GM18499 (cell line): ENCODE results near the gene IGSF9B.

ENCODE experiments used
- ATAC-seq: cut with Tn5 transposase; IDR thresholded peaks from one replicate; pipeline ENCODE4 v1.9.1; 2021; ENCODE audit warnings: moderate number of reproducible peaks; ENCODE audit not compliant: insufficient read depth, unreplicated experiment

Gene IGSF9B

GRCh38 chr11:133955945-133956421 is 785 bp downstream of the IGSF9B start:
- ATAC-seq, result no peak

- no peak for ATAC-seq
Observed at GRCh38 chr11:133955081-133955891, 1.5 kb downstream of the IGSF9B start.

GRCh38 chr11:133953999-133954398 is 2.8 kb downstream of the IGSF9B start:
- no peak for ATAC-seq

DNA sequence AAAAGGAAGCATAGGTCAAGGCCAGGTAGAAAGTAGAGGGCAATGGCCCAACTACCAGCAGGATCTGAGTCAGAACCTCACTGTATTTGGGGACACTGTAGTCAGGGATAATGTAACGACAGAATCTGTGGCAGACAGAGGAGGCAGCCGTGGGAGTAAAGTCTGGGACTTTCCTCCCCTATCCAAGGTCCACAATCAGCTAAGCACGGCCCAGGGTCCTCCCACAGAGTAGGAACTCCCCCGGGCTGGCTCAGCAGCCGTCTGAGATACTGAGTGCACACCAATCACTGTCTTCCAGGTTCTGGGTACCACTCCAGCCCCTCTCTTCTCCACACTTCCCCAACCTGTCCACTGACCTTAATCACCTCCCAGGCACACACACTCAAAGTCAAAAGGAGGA is 3.2 kb downstream of the IGSF9B start:
- ATAC-seq, result no peak

DNA sequence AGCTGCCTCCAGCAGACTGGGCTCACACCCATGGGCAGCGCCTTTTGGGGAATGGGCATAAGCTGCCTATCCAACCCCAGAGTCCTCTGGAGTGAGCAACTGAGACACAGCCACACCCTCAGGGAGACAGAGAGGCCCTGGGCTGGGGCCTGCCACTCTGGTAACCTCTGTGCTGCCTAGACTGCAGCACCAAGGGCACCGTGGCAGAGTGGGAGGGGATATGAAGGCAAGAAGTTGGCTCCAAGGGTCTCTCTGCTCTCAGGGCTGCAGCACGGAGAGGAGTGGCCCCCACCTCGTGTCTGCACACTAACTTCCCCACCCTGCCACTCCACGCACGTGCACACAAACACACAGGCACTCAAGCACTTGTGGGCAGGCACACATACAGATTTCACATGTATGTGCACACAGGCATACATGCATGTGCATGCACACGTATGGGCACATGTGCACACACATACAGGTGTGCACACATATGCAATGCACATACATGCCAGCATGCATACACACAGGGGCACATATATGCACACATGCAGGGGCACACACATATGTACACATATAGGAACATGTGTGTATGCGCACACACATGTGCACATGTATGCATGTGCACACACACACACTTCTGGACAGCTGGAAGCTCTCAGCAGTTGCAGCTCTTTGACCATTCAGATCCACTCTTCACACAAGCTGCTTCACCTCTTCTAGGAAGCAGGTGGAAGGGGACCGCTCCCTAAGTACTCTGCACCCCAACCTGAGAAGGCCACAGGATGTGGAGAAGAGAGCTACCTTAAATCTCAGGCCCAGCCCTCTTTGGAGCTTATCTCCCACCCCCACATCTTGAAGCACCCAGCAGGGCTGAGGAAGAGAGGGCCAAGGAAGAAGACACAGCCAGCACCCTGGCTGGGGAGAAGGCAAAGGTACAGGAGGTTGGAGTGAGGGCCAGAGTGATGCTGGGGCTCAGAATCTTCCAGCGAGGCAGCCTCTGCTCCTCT is 4.3 kb downstream of the IGSF9B start:
- no peak for ATAC-seq

DNA sequence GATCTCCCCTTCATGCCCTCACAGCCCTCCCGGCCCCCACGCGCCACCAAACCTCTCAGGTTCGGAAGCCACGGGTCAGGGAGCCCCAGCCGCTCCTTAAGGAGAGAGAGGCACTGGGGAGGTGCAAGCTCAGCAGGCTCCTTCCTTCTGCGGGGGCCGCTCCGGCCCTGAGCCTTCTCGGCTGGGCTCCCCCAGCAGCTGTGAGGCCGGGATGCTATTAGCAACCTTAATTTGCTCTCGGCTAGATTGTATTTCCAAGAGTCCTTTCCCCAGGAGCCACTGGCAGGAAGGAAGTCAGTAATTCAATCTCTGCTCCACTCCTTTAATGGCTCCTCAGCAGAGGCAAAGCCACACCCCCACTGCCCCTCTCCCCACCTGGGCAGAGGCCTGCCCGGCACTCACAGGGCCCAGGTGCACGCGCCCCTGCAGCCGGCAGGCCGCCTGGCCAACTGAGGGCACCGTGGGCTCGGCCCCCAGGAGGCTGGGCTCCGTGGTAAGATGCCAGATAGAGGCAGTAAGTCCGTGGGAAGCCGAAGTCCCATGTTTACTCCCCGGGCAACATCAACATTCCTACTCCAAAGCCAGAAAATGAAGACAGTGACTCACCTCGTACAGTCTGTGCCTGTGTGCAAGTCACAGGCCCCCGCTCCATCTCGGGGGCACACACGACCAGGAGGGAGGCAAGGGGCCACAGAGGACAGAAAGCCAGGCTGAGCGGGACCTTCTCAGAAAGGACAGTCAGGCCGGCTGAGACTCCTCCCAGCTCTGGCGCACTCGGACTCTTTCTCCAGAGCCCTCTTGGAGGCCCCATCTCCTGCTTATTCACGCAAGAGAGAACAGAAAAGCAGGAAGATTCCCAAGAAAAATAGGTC is 5.2 kb downstream of the IGSF9B start:
- no peak for ATAC-seq

DNA sequence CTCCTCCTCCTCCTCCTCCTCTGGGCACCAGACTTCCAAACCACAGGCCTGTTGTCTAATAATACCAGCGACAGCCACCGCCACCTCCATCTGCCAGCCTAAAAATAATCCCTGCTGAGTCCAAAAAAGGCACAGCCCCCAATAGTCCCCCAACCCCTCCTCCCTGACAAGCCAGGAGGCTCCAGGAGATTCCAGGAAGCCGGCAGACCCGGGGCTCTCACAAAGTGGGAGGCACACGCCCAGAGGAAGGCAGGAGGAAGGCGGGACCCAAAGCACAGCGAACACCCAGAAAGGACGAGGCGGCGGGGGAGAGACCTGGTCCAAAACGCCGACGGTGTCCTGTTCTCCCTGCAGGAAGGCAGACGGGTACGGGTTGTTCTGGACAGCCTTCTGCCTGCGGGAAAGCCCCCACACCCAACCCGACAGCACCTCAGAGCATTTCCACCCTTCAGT is 5.9 kb downstream of the IGSF9B start:
- no peak for ATAC-seq

DNA sequence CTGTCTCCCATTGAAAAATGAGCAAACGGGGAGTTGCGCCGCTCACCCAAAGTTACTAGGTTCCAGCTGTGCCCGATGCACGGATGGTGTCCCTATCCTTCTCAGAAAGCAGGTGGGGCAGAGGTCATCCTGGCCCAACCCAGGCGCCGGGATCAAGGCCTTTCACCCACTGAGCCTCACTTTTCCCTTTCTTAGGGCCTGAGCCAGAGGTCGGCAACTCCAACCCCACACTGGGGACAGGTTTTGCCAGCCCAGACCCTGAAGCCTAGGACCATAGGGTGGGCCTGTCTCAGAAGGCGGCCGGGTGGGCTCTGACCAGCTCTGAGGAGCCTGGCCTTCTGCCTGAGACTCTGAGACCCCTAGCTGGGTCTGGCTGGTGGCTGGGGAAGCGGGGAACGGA is 6.3 kb downstream of the IGSF9B start:
- ATAC-seq, result no peak

- ATAC-seq, result no peak
Observed at GRCh38 chr11:133949129-133949528, 7.6 kb downstream of the IGSF9B start.

GRCh38 chr11:133948711-133949110 is 8.1 kb downstream of the IGSF9B start:
- no peak for ATAC-seq

GRCh38 chr11:133947321-133947756 is 9.4 kb downstream of the IGSF9B start:
- no peak for ATAC-seq

GRCh38 chr11:133946541-133947318 is 10.0 kb downstream of the IGSF9B start:
- ATAC-seq, result no peak

- no peak for ATAC-seq
Observed at GRCh38 chr11:133946051-133946450, 10.7 kb downstream of the IGSF9B start.

DNA sequence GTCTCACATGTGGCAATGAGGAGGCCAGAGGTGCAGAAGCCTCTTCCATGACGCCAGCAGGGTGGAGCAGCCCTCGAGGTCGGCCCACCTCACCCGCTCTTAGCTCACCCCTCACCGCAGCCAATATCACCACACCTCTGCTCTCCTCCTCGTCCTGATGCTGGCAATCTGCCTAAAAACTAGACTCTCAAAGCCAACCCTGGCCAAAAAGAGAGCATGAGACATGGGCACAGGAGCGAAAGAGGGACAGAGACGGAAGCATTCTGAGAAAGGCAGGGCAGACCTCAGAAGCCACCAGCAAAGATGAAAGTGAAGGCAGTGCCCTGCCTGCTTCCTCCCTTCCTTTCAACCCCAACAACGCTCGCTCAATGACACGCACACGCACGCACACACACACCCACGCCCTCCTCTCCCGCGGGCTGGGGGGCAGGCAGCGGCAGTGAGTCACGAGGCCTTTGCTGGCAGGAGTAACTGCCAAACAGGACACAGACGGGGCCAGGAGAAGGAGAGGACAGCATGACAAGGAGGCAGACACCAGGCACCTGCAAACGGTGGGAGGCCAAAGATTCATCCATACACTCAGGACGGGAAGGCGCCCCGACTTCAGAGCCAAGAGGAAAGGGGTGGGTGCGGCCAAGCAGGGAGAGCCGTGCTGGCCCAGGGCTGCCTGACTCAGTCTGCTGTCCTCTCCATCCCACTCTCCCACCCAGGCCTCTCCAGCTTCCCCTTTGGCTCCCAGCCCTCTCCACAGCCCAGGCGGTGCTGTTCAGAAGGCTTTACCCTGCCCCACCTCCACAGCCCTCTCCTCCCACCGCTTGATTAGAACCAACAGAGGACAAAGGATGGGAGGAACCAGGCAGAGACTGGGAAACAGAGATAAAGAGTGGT is 11.4 kb downstream of the IGSF9B start:
- ATAC-seq, result no peak

DNA sequence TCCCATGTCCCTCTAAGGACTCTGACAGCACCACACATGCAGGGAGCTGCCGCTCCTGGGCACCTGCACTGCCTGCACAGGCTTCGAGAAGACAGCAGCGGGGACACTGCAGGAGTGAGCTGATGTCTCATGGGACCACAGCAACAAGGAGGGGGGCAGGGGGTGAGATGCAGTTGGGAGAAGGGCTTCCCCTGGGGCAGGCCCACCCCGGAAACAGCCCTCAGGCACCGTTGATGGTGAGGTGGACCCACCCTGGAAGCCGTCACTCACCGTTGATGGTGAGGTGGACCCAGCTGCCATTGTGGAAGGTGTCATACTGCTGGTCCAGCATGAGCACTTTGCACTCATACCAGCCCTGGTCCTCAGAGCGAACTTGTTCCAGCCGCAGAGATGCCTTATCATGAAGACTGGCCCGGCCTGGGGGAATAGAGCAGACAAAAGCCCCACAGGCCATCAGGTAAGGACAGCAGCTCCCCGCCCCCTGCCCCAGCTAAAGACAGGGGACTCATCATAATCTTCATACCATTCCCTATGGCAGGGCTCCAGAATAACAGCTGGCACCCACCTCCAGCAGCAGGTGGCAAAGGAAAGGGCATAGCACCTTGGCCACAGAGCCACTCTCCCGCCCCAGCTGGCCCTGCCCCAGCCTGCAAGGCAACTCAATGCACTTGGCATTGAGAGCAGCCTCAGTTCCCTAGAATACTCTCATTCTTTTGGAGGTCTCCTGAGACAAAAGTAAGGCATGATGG is 12.6 kb downstream of the IGSF9B start:
- no peak for ATAC-seq

- ATAC-seq, result no peak
Observed at GRCh38 chr11:133942577-133942976, 14.2 kb downstream of the IGSF9B start.

- ATAC-seq, result no peak
Observed at GRCh38 chr11:133941546-133941945, 15.2 kb downstream of the IGSF9B start.

GRCh38 chr11:133940034-133940433 is 16.7 kb downstream of the IGSF9B start:
- ATAC-seq, result no peak
